A549 treated with CpdA at 1 μM for 4 hours (cell line): Measurements from ENCODE around the gene HLA-DPB1. TPM values are rescaled to one million over a fixed set of nuclear protein-coding genes. Genes with fewer than 3 reads are reported as not detected.

Experiments used
- total RNA-seq: library from RNA; stranded (reverse); fragments of 200-300 nt; extraction: Qiagen RNA extraction; gene quantifications from 5 replicates; pipeline ENCODE4 v1.2.3, GENCODE V29; 2022; ENCODE audit warnings: low read depth

HLA-DPB1 gene
- total RNA-seq = not detected in 5 replicates

GRCh38 chr6:33075568-33076405 is at the start of gene HLA-DPB1:
Gene HLA-DPB1, plus strand, starts transcription at chr6:33075990. Its CDS starts 52 bp downstream, at chr6:33076042.

GRCh38 chr6:33073431-33073871 is 2.3 kb upstream of the HLA-DPB1 start, which contains the start of gene HLA-DPA1:
Gene HLA-DPA1, minus strand, starts transcription at chr6:33073649.

Other genes starting within 250 kb of the HLA-DPB1 start
- 15.5 to 24.9 TPM (median 20.7 TPM) in 5 replicates for gene TAP2, start 237.3 kb upstream of the HLA-DPB1 start, total RNA-seq
- gene PSMB8, start 231.9 kb upstream of the HLA-DPB1 start, total RNA-seq = 18.8 to 23.8 TPM (median 19.6 TPM) in 5 replicates
- gene TAP1, start 222.3 kb upstream of the HLA-DPB1 start, total RNA-seq = 32.7 to 36.3 TPM (median 35.2 TPM) in 5 replicates
- gene PSMB9, start 221.8 kb upstream of the HLA-DPB1 start, total RNA-seq = 15.7 to 22.6 TPM (median 17.9 TPM) in 5 replicates
- gene HLA-DMB, start 135.0 kb upstream of the HLA-DPB1 start, total RNA-seq = 0.96 to 2.3 TPM (median 1.8 TPM) in 5 replicates
- gene HLA-DMA, start 122.9 kb upstream of the HLA-DPB1 start, total RNA-seq = 2.4 to 3.8 TPM (median 3.0 TPM) in 5 replicates
- gene BRD2, start 107.4 kb upstream of the HLA-DPB1 start, total RNA-seq = 135 to 175 TPM (median 143 TPM) in 5 replicates
- not detected in 5 replicates for gene HLA-DOA, start 66.4 kb upstream of the HLA-DPB1 start, total RNA-seq
- not detected in 5 replicates for gene HLA-DPA1, start 2.3 kb upstream of the HLA-DPB1 start, total RNA-seq
- gene COL11A2, start 116.5 kb downstream of the HLA-DPB1 start, total RNA-seq = 0.76 to 1.2 TPM (median 0.82 TPM) in 5 replicates
- 17.7 to 24.3 TPM (median 22.1 TPM) in 5 replicates for gene RXRB, start 124.7 kb downstream of the HLA-DPB1 start, total RNA-seq
- gene SLC39A7, start 124.9 kb downstream of the HLA-DPB1 start, total RNA-seq = 115 to 124 TPM (median 121 TPM) in 5 replicates
- gene HSD17B8, start 128.7 kb downstream of the HLA-DPB1 start, total RNA-seq = 13.2 to 15.8 TPM (median 14.3 TPM) in 5 replicates
- gene RING1, start 132.5 kb downstream of the HLA-DPB1 start, total RNA-seq = 18.0 to 27.4 TPM (median 24.9 TPM) in 5 replicates
- gene VPS52, start 195.9 kb downstream of the HLA-DPB1 start, total RNA-seq = 14.6 to 18.9 TPM (median 17.0 TPM) in 5 replicates
- 2,487 to 2,796 TPM (median 2,684 TPM) in 5 replicates for gene RPS18, start 196.1 kb downstream of the HLA-DPB1 start, total RNA-seq
- gene B3GALT4, start 201.1 kb downstream of the HLA-DPB1 start, total RNA-seq = 0.38 to 0.72 TPM (median 0.55 TPM) in 5 replicates
- 54.6 to 65.6 TPM (median 56.1 TPM) in 5 replicates for gene WDR46, start 213.2 kb downstream of the HLA-DPB1 start, total RNA-seq
- 103 to 126 TPM (median 110 TPM) in 5 replicates for gene PFDN6, start 213.6 kb downstream of the HLA-DPB1 start, total RNA-seq
- 12.4 to 15.7 TPM (median 13.9 TPM) in 5 replicates for gene RGL2, start 223.0 kb downstream of the HLA-DPB1 start, total RNA-seq
- gene TAPBP, start 238.1 kb downstream of the HLA-DPB1 start, total RNA-seq = 36.9 to 47.0 TPM (median 40.6 TPM) in 5 replicates
- gene ZBTB22, start 241.8 kb downstream of the HLA-DPB1 start, total RNA-seq = 2.5 to 4.2 TPM (median 3.8 TPM) in 5 replicates
- gene DAXX, start 247.0 kb downstream of the HLA-DPB1 start, total RNA-seq = 36.0 to 45.0 TPM (median 38.2 TPM) in 5 replicates